Esophagus muscularis mucosa (tissue), 4 donors: ENCODE data around the gene COL5A1. TPM values are rescaled to one million over a fixed set of nuclear protein-coding genes. Genes with fewer than 3 reads are reported as not detected.
A peak's percentile ranks its signal among the peaks of the same experiment; 100 is the strongest.

ENCODE experiments used
- DNase-seq: peaks from one replicate; pipeline ENCODE4 v3.0.0-alpha.2; 2017; ENCODE audit errors: extremely low spot score
- H3K27ac ChIP-seq, 4 donors: fragments of 200-600 bp; sonication (generic); replicated peaks in 1 of 4; 1 replicate in 3 of 4; 2 replicates in 1 of 4; pipeline ENCODE4 v1.5.1; 2016 to 2019; ENCODE audit warnings: mild to moderate bottlenecking in 1 of 4
- H3K27me3 ChIP-seq, 4 donors: fragments of 200-600 bp; sonication (generic); one replicate each; pipeline versions ENCODE4 v1.5.1 to v1.6.0; 2016 to 2019
- H3K36me3 ChIP-seq, 4 donors: fragments of 200-600 bp; sonication (generic); one replicate each; pipeline ENCODE4 v1.5.1; 2016 to 2019
- H3K4me1 ChIP-seq, 4 donors: fragments of 200-600 bp; sonication (generic); one replicate each; pipeline ENCODE4 v1.5.1; 2016 to 2019
- H3K4me3 ChIP-seq, 4 donors: fragments of 200-600 bp; sonication (generic); 1 replicate in 2 of 4; 2 replicates in 2 of 4; pipeline ENCODE4 v1.5.1; 2016 to 2019; ENCODE audit warnings: mild to moderate bottlenecking in 4 of 4, moderate library complexity in 1 of 4
- H3K9me3 ChIP-seq, 4 donors: fragments of 200-600 bp; sonication (generic); 1 replicate in 3 of 4; 2 replicates in 1 of 4; pipeline ENCODE4 v1.5.1; 2016 to 2019
- CTCF ChIP-seq, 3 experiments: fragments of 200-600 bp in 2 of 3; fragments of 450-650 bp in 1 of 3; sonication (generic) in 2 of 3; IDR thresholded peaks; one replicate each; pipeline ENCODE4 v1.5.1; 2017 to 2019; ENCODE audit warnings: antibody characterized with exemption in 3 of 3, mild to moderate bottlenecking in 2 of 3, moderate library complexity in 1 of 3
- EP300 ChIP-seq: sonication (generic); formaldehyde crosslinking; IDR thresholded peaks from one replicate; pipeline ENCODE4 v1.6.1; 2017; ENCODE audit warnings: antibody characterized with exemption
- POLR2A ChIP-seq: fragments of 450-650 bp; IDR thresholded peaks from one replicate; pipeline ENCODE4 v1.6.1; 2017; ENCODE audit warnings: antibody characterized with exemption, moderate library complexity, mild to moderate bottlenecking, low read depth
- POLR2AphosphoS5 ChIP-seq, 2 donors: sonication (generic); formaldehyde crosslinking; IDR thresholded peaks; one replicate each; pipeline ENCODE4 v1.6.1; 2017; ENCODE audit warnings: antibody characterized with exemption in 2 of 2
- WGBS: methylation state at CpG from one replicate; pipeline ENCODE4 v1.1.5; 2018; 5-methylcytosine and 5-hydroxymethylcytosine counted together
- intact Hi-C: fragments of 100-400 bp; cut with DNase I; formaldehyde crosslinking; loops from one replicate; pipeline ENCODE4 v1.15.1; 2023
- total RNA-seq, 4 donors: library from RNA; depleted of rRNA; stranded (reverse); fragments of >200 nt; gene quantifications; one replicate each; pipeline versions ENCODE4 v1.1.0 to v1.2.1, GENCODE V29; 2016

COL5A1 gene
- total RNA-seq, 4 donors from 2014 or later = 36.0 to 89.5 (median 56.4) TPM

DNA sequence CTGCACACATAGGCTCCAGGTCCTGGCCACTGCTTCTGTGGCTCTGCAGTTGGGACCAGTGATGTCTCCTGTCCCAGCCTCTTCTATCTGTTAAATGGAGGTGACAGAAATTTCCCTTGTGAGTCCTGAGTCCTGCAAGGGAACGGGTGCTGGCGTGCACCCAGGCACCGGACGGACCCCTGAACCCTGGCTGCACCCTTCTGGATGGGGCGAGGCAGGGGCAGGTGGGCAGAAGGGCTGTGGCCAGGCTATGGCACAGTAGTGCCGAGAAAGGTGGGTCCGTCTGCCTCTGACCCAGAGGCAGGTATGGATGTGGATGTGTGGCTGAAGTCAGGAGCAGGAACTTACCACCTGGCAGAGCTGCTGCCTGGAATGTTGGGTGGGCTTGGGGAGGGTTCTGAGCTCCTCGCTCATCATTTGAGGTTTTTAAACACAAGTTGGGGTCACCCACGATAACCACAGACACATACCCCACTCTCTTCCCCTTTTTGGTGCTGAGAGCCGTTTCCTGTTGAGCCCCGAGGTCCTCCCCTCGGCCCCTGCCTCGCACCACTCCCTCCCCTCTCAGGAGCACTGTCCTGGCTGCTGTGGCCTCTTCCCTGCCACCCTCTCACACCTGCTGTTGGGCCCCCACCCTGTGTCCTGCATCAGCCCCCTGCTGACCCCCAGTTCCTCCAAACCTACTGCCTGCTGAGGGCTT is 82.0 kb downstream of the COL5A1 start:
- Histone ChIP-seq H3K4me1 (peaks cover 3 to 57% (median 39%) of the 10 kb centered on the region in 4 donors), H3K27ac (peak overlapping the region; percentile 21 to 46 (median 36)), H3K4me3 (no peak overlapping the region), H3K27me3 (no peaks in the 10 kb centered on the region), H3K9me3 (no peaks in the 10 kb centered on the region), H3K36me3 (peaks cover 0 to 36% (median 15%) of the 10 kb centered on the region in 4 donors)
- TF ChIP-seq POLR2AphosphoS5 (IDR thresholded peaks at IDR 0.05) (no peak), EP300 (no peak), POLR2A (no peak), CTCF (IDR thresholded peaks at IDR 0.05) (no peak)
- intact Hi-C loops = no loop called here
- WGBS = 69% methylated on average over 8 of the region's 13 CpGs
- no peak for DNase-seq

DNA sequence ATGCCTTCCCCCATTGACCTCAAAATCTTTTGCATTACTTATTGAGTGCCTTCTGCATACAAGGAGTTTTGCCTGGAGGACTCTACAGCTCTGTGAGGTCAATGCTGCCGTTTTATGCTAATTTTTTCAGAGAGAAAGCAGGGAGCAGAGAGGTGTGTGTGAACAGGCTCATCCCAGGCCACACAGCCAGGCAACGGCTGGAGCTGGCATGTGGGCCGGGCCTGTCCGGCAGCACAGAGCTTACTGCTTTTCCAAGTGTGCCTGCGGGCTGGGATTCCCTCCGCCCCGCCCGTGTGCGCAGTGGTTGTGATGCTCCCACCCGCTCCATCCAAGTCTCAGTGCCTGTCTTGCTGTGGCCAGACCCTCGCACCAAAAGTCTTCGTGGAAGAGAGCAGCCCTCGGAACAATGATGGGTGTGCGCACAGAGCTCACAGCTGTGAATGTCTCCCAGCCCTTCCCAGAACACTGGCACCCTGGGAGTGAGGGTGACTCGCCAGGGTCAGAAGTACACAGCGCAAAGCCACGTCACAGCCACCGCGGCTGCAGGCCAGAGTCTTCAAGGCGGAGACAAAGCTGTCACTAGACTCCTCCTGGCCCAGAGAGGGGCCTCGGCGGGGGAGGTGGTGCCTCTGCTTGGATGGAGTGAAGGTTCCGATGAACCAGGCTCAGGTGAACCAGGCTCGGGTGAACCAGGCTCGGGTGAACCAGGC is 82.8 kb downstream of the COL5A1 start:
- Histone ChIP-seq H3K27ac (peak overlapping the region; percentile 21 to 46 (median 36)), H3K9me3 (no peaks in the 10 kb centered on the region), H3K4me3 (no peak overlapping the region), H3K27me3 (no peaks in the 10 kb centered on the region), H3K36me3 (peaks cover 0 to 33% (median 13%) of the 10 kb centered on the region in 4 donors), H3K4me1 (peaks cover 3 to 52% (median 35%) of the 10 kb centered on the region in 4 donors)
- 73% methylated on average over 13 of the region's 25 CpGs for WGBS
- DNase-seq = no peak
- intact Hi-C loops = no loop called here
- no peak for TF ChIP-seq EP300
- no peak for TF ChIP-seq POLR2A
- TF ChIP-seq POLR2AphosphoS5 (IDR thresholded peaks at IDR 0.05) = peak in 1 of 2 donors; percentile 18
- no peak for TF ChIP-seq CTCF (IDR thresholded peaks at IDR 0.05)

DNA sequence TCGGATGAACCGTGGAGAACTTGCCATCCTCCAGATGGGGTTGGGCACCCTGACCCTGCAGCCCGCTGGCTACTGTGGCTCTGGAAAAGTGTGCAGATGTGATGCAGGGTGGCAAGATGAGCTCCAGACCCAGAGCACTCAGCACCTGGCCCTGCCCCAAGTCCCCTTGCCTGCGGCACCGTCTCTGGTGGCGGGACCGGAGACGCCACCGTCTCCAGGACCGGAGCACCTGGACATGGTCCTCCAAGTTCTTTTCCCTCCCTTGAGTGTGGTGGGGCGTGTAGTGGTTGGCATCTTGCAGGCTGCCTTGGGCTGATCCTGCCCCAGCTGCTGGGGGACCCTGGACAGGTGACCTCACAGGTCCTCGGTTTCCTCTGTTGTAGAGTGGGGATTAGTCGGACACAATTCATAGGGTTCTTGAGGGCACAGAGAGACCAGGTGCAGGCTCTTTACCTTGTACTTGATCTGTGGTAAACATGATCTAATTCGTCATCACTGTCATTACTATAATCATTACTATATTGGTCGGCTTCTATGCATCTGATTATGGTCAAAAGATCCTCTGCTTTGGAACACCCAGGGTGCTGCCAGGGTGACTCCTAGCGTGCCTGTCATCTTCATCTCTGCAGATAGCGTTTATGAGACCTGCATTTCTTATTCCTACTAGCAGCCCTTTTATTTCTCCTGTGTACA is 83.5 kb downstream of the COL5A1 start:
- DNase-seq = no peak
- Histone ChIP-seq H3K36me3 (peaks cover 0 to 31% (median 12%) of the 10 kb centered on the region in 4 donors), H3K4me1 (peaks cover 3 to 45% (median 36%) of the 10 kb centered on the region in 4 donors), H3K27ac (peak overlapping the region in 2 of 4 donors; percentile 35 to 46), H3K4me3 (no peak overlapping the region), H3K9me3 (no peaks in the 10 kb centered on the region), H3K27me3 (no peaks in the 10 kb centered on the region)
- TF ChIP-seq POLR2AphosphoS5 (IDR thresholded peaks at IDR 0.05) (no peak), CTCF (IDR thresholded peaks at IDR 0.05) (no peak), EP300 (no peak), POLR2A (no peak)
- intact Hi-C loops = no loop called here
- 67% methylated on average over 8 of the region's 17 CpGs for WGBS

- intact Hi-C loops = no loop called here
- Histone ChIP-seq H3K4me1 (peaks cover 3 to 49% (median 41%) of the 10 kb centered on the region in 4 donors), H3K27me3 (no peaks in the 10 kb centered on the region), H3K27ac (no peak overlapping the region), H3K4me3 (no peak overlapping the region), H3K9me3 (no peaks in the 10 kb centered on the region), H3K36me3 (peaks cover 0 to 31% (median 14%) of the 10 kb centered on the region in 4 donors)
- TF ChIP-seq POLR2A (no peak), POLR2AphosphoS5 (IDR thresholded peaks at IDR 0.05) (no peak), CTCF (IDR thresholded peaks at IDR 0.05) (no peak), EP300 (no peak)
- WGBS = 66% methylated on average over 4 of the region's 4 CpGs
- DNase-seq = no peak
Observed at GRCh38 chr9:134725605-134725940, 84.0 kb downstream of the COL5A1 start.
